Subcutaneous adipose tissue (tissue), 4 donors: Measurements from ENCODE around the gene PDGFB. TPM values are rescaled to one million over a fixed set of nuclear protein-coding genes. Genes with fewer than 3 reads are reported as not detected.

Source experiments
- CTCF ChIP-seq: fragments of 450-650 bp; IDR thresholded peaks from one replicate; pipeline ENCODE4 v1.5.1; 2016; ENCODE audit warnings: low read depth, mild to moderate bottlenecking, control low read depth, antibody characterized with exemption, moderate library complexity
- total RNA-seq, 4 donors: library from RNA; depleted of rRNA; stranded (reverse); fragments of >200 nt; gene quantifications; one replicate each; pipeline ENCODE4 v1.1.0, GENCODE V29; 2016

The PDGFB gene
- total RNA-seq, 4 donors from 2014 or later: 5.8 to 41.3 (median 8.4) TPM

- TF ChIP-seq CTCF: no peak
Observed at GRCh38 chr22:39182478-39183030, 62.2 kb downstream of the PDGFB start.

DNA sequence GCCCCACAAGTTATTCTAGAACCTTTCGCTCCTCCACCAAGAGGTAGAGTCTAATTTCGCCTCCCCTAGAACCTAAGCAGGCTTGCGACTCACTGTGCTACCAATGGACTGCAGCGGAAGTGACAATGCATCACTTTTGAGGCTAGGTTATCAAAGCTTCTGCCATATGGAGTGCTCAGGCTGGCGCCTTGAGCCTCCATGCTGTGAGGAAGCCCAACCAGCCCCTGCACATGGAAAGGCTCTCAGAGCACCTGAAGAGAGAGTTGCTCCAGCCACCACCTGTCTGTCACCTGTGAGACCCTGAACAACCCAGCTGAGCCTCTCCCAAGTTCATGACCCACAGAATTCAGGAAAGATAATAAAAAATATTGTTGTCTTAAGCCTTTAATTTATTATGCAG, 63.0 kb downstream of the PDGFB start:
- no peak for TF ChIP-seq CTCF

DNA sequence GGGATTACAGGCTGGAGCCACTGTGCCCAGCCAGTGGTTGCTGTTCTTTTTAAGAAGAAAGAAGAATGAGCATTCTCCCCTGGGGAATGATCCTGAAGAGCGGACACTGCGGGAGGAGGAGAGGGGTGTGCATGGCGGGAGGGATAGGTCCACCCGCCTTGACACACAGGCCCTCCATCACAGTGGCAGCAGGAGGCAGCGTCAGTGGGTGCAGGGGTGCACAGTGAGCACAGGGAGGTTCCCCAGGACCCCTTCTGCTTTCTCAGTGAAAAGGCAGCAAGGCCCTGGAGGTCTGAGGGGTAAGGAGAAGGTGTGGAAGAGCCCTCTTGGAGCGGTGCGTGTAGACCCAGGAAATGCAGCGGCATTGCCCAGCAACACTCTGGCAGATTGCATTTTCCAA, 63.4 kb downstream of the PDGFB start:
- no peak for TF ChIP-seq CTCF

DNA sequence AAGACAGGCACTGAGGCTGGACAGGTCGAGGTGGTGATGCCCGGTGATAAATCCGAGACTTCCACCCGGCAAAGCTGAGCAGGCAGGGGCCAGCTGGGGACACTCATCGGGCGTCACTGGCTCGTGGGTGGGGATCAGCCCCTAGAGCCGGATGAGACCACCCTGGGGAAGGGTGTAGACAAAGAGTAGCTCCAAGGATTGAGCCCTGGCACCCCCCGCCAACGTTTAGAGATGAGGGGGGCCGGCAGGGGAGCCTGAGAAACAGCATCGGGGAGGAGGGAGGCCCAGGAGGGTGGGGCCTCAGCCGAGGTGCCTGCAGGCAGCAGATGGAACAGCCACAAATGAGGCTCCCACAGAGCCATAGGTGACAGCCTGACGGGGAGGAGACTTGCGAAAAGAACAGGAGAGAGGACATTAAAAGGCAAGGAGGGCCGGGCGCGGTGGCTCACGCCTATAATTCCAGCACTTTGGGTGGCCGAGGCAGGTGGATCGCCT, 64.9 kb downstream of the PDGFB start:
- no peak for TF ChIP-seq CTCF

GRCh38 chr22:39179401-39179827, 65.4 kb downstream of the PDGFB start:
- TF ChIP-seq CTCF: no peak

DNA sequence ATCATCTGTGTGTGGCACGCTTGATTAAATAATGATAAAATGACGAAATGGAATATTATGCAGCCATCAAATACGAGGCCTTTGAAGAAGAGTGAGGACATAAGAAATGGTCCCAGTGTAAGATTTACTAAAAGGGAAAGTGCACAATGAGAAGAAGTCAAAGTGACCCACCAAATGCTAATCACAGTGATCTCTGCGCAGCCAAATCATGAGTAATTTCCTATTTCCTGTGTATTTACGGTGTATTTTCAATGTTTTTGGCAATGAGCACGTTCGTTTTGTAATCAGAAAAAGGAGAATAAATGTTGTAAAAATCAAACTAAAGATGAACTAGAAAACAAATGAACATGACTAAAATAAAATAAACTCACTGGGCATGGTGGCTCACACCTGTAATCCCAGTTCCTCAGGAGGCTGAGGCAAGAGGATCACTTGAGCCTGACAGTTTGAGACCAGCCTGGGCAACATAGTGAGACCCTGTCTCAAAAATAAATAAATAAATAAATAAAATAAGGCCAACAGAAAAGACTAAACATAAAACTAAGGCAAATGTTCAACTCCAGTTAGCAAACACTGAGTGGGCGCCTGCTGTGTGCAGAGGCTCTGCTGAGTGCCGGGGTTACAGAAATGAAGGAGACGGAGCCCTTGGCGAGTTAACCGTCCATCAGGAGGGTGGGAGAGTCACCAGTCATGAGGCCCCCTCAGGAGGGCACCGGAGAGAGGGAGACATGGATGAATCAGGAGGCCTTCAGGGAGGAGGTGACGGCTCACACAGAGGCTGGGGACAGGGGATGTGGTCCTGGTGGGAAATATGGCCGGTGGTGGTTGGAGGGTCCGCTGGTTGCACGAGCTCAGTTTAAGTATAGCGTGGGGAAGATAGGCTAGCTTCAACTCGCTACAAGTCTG, 66.3 kb downstream of the PDGFB start:
- TF ChIP-seq CTCF: no peak

DNA sequence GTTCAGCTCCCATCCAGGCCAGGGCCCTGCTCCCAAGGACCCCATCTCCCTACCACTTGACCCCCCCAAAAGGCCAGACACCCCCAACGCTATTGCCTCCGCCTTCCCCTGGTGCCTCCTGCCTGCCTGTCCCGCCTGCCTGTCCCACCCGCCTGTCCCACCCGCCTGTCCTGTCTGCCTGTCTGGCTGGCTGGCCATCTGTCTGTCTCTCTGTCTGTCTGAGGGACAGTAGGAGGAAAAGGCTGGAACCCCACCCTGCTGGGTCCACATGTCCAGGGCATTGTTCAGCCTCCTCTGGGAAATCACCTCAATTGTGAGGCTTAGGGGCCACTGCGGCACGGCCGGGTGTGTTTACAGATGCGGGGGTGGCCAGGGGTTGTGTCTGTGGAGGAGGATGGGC, 67.0 kb downstream of the PDGFB start:
- no peak for TF ChIP-seq CTCF
